B cell (primary cell): ENCODE results near the gene SLC25A52. TPM values are rescaled to one million over a fixed set of nuclear protein-coding genes. Genes with fewer than 3 reads are reported as not detected.

ENCODE experiments used
- ATAC-seq: fragments of 200-7000 bp; cut with Tn5 transposase; one replicate; pipeline ENCODE4 v1.10.0; 2021; ENCODE audit warnings: low read depth, mild to moderate bottlenecking, moderate number of reproducible peaks, moderate library complexity
- CTCF ChIA-PET: fragments of 350-600 bp; sonication (Branson Sonifier 250); formaldehyde crosslinking; loops from one replicate; lab custom pipeline; 2021; ENCODE audit warnings: antibody characterized with exemption, inconsistent platforms; lab: Charles Lee
- POLR2A ChIA-PET: fragments of 350-600 bp; sonication (Branson Sonifier 250); formaldehyde crosslinking; loops from one replicate; lab custom pipeline; 2021; ENCODE audit warnings: antibody characterized with exemption; lab: Charles Lee
- DNase-seq: peaks from one replicate; pipeline ENCODE4 v3.0.0; 2013
- H2AFZ ChIP-seq: 2 replicates; pipeline ENCODE4 v1.6.1; 2012; ENCODE audit warnings: mild to moderate bottlenecking, low read depth, low read length; ENCODE audit not compliant: insufficient read depth, poor library complexity, severe bottlenecking
- H3K27ac ChIP-seq, 2 donors: 1 replicate in 1 of 2; 2 replicates in 1 of 2; pipeline ENCODE4 v1.5.1; 2012 to 2013; ENCODE audit warnings: low read length in 2 of 2, mild to moderate bottlenecking in 2 of 2, moderate library complexity in 1 of 2
- H3K27me3 ChIP-seq, 4 experiments: fragments of 200-600 bp in 1 of 4; sonication (generic) in 1 of 4; replicated peaks in 1 of 4; 1 replicate in 2 of 4; 2 replicates in 2 of 4; pipeline versions ENCODE4 v1.6.1 to v1.7.0; 2013 to 2016; ENCODE audit warnings: low read length in 3 of 4, mild to moderate bottlenecking in 2 of 4, mixed read lengths in 1 of 4, moderate library complexity in 1 of 4; ENCODE audit not compliant: insufficient read depth in 4 of 4, control insufficient read depth in 3 of 4; ENCODE audit errors: control extremely low read depth in 1 of 4
- H3K36me3 ChIP-seq, 2 experiments: replicated peaks in 1 of 2; 1 replicate in 1 of 2; 2 replicates in 1 of 2; pipeline versions ENCODE4 v1.6.1 to v1.7.1; 2013; ENCODE audit warnings: low read length in 1 of 2; ENCODE audit not compliant: insufficient read depth in 2 of 2, control insufficient read depth in 1 of 2; ENCODE audit errors: control extremely low read depth in 1 of 2, extremely low read depth in 1 of 2
- H3K4me1 ChIP-seq, 2 donors: fragments of 200-600 bp in 1 of 2; sonication (generic) in 1 of 2; 1 replicate in 1 of 2; 2 replicates in 1 of 2; pipeline versions ENCODE4 v1.5.1 to v1.6.1; 2013 to 2017; ENCODE audit warnings: low read length in 2 of 2; ENCODE audit not compliant: control insufficient read depth in 2 of 2, insufficient read depth in 2 of 2
- H3K4me2 ChIP-seq: replicated peaks from 2 replicates; pipeline ENCODE3; 2012; ENCODE audit warnings: mild to moderate bottlenecking, low read depth, low read length; ENCODE audit not compliant: poor library complexity, severe bottlenecking
- H3K4me3 ChIP-seq, 5 experiments: fragments of 200-600 bp in 1 of 5; sonication (generic) in 1 of 5; 1 replicate in 3 of 5; 2 replicates in 2 of 5; pipeline versions ENCODE4 v1.5.1 to v1.7.0; 2011 to 2016; ENCODE audit warnings: low read length in 4 of 5, mild to moderate bottlenecking in 4 of 5, low read depth in 2 of 5, control low read depth in 1 of 5, moderate library complexity in 1 of 5; ENCODE audit not compliant: insufficient read depth in 1 of 5; ENCODE audit errors: control extremely low read depth in 1 of 5, extremely low read depth in 1 of 5
- H3K79me2 ChIP-seq: fragments of 200-600 bp; sonication (generic); one replicate; pipeline ENCODE4 v1.6.0; 2016; ENCODE audit warnings: low read length; ENCODE audit not compliant: control insufficient read depth, insufficient read depth
- H3K9ac ChIP-seq: fragments of 200-600 bp; sonication (generic); 2 replicates; pipeline ENCODE4 v1.6.1; 2017; ENCODE audit warnings: mild to moderate bottlenecking, low read length, moderate library complexity
- H3K9me3 ChIP-seq, 3 donors: one replicate each; pipeline versions ENCODE4 v1.6.1 to v1.7.1; 2013; ENCODE audit warnings: low read length in 2 of 3; ENCODE audit not compliant: control insufficient read depth in 2 of 3, insufficient read depth in 1 of 3; ENCODE audit errors: control extremely low read depth in 1 of 3
- H4K20me1 ChIP-seq: 2 replicates; pipeline ENCODE4 v1.6.0; 2012; ENCODE audit warnings: mild to moderate bottlenecking, low read length; ENCODE audit not compliant: insufficient read depth, control insufficient read depth, poor library complexity, severe bottlenecking
- H3K27ac Mint-ChIP-seq: one replicate; pipeline ENCODE4 v1.8.0; 2021; ENCODE audit warnings: mixed read lengths
- H3K27me3 Mint-ChIP-seq: one replicate; pipeline ENCODE4 v1.8.0; 2021; ENCODE audit warnings: mixed read lengths
- H3K4me1 Mint-ChIP-seq: one replicate; pipeline ENCODE4 v1.8.0; 2021; ENCODE audit warnings: mixed read lengths
- H3K4me3 Mint-ChIP-seq: one replicate; pipeline ENCODE4 v1.8.0; 2021; ENCODE audit warnings: mixed read lengths
- H3K9me3 Mint-ChIP-seq: one replicate; pipeline ENCODE4 v1.8.0; 2022; ENCODE audit warnings: mixed read lengths; ENCODE audit not compliant: insufficient read depth
- EZH2 ChIP-seq: IDR thresholded peaks from 2 replicates; pipeline ENCODE4 v1.6.1; 2012; ENCODE audit warnings: borderline replicate concordance, low read depth, mild to moderate bottlenecking, moderate library complexity, low read length; ENCODE audit not compliant: insufficient read depth, poor library complexity, severe bottlenecking
- WGBS: methylation state at CpG from one replicate; pipeline ENCODE4 v1.1.5; 2013; ENCODE audit warnings: missing lambda C conversion rate; ENCODE audit not compliant: insufficient coverage; 5-methylcytosine and 5-hydroxymethylcytosine counted together
- intact Hi-C: fragments of 100-400 bp; cut with micrococcal nuclease; formaldehyde crosslinking; loops from one replicate; pipeline ENCODE4 v1.10.0; 2022
- polyA plus RNA-seq: library from polyadenylated mRNA; depleted of rRNA; stranded (reverse); fragments of >200 nt; gene quantifications from 2 replicates; pipeline ENCODE4 v1.2.3, GENCODE V29; 2012
- total RNA-seq, 2 donors: library from RNA; stranded (reverse); fragments of 120-200 nt in 1 of 2; gene quantifications; 1 replicate in 1 of 2; 2 replicates in 1 of 2; pipeline versions ENCODE4 v1.2.3 to v1.2.4, GENCODE V29; 2013 to 2022
- TF ChIP-seq, protein P1 (sequence below): fragments of 200-600 bp; IDR thresholded peaks from one replicate; pipeline ENCODE4 v1.8.0; 2022; ENCODE audit warnings: antibody characterized with exemption, mild to moderate bottlenecking

Gene SLC25A52
- total and polyA plus RNA-seq, 2 donors (not counting 1 experiment from before 2014, with no cell fraction given): 0.07 TPM; not detected in 1

DNA sequence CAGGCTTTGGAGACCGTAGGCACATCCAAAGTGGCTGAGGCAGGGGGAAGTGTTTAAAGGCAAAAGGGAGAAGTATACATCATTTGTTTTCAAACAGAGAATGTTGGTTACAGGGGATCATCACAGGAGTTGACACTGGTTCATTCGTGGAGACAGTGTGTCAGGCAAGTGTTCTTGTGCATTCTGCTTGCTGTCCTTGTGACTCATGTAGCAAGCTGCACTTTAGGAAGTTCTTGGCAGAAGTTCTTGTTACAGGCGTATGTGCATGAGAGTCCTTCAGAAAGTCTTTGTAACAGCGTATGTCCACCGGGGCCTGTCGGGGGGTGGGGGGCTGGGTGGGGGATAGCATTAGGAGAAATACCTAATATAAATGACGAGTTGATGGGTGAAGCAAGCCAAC lies 39.8 kb downstream of the SLC25A52 start:
- Histone ChIP-seq H3K9me3 (peaks cover 0 to 5% (median 0%) of the 10 kb centered on the region in 3 donors), H3K4me2 (no peak overlapping the region), H3K79me2 (no peaks in the 10 kb centered on the region), H3K4me3 (no peak overlapping the region), H2AFZ (no peak overlapping the region), H3K27ac (no peak overlapping the region), H3K4me1 (peaks cover 0 to 5% of the 10 kb centered on the region in 2 donors), H3K36me3 (no peaks in the 10 kb centered on the region), H3K9ac (no peak overlapping the region), H4K20me1 (no peaks in the 10 kb centered on the region), H3K27me3 (peaks cover 0 to 11% (median 9%) of the 10 kb centered on the region in 4 experiments)
- no peak overlapping the region for H3K27ac Mint-ChIP-seq
- peaks cover 2% of the 10 kb centered on the region for H3K4me1 Mint-ChIP-seq
- intact Hi-C loops: no loop called here
- ChIA-PET CTCF (interaction anchor here (1.0 to 3.6 kb wide), 2 partner anchors 165 to 257 kb away, joined by 3 to 12 read pairs; no protein-coding TSS in a partner anchor), POLR2A (no interaction called here)
- no peak overlapping the region for H3K4me3 Mint-ChIP-seq
- H3K9me3 Mint-ChIP-seq: peaks cover 3% of the 10 kb centered on the region
- no peak for ATAC-seq
- WGBS: 92% methylated on average over 3 of the region's 7 CpGs
- TF ChIP-seq EZH2: no peak
- TF ChIP-seq, protein P1, sequence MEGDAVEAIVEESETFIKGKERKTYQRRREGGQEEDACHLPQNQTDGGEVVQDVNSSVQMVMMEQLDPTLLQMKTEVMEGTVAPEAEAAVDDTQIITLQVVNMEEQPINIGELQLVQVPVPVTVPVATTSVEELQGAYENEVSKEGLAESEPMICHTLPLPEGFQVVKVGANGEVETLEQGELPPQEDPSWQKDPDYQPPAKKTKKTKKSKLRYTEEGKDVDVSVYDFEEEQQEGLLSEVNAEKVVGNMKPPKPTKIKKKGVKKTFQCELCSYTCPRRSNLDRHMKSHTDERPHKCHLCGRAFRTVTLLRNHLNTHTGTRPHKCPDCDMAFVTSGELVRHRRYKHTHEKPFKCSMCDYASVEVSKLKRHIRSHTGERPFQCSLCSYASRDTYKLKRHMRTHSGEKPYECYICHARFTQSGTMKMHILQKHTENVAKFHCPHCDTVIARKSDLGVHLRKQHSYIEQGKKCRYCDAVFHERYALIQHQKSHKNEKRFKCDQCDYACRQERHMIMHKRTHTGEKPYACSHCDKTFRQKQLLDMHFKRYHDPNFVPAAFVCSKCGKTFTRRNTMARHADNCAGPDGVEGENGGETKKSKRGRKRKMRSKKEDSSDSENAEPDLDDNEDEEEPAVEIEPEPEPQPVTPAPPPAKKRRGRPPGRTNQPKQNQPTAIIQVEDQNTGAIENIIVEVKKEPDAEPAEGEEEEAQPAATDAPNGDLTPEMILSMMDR: no peak
- DNase-seq: no peak
- peaks cover 22% of the 10 kb centered on the region for H3K27me3 Mint-ChIP-seq

DNA sequence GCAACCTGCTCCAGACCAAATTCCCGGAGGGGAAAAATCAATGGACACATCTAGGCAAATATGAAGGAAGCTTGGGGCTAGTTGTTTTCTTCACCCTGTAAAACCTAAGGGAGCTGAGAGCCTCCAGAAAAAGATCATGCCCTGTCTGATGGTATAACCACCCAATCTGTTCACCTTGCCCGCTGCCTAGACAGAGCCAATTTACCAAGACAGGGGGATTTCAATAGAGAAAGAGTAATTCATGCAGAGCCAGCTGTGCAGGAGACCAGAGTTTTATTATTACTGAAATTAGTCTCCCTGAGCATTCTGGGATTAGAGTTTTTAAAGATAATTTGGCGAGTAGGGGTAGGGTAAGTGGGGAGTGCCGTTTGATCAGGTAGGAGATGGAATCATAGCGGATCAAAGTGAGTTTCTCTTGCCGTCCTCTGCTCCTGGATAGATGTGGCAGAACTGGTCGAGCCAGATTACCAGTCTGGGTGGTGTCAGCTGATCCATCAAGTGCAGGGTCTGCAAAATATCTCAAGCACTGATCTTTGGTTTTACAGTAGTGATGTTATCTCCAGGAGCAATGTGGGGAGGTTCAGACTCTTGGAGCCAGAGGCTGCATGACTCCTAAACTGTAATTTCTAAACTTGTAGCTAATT lies 41.2 kb downstream of the SLC25A52 start:
- Mint-ChIP-seq H3K9me3 (peaks cover 3% of the 10 kb centered on the region), H3K27me3 (peaks cover 17% of the 10 kb centered on the region), H3K4me3 (no peak overlapping the region), H3K4me1 (peaks cover 2% of the 10 kb centered on the region), H3K27ac (no peak overlapping the region)
- intact Hi-C loops: no loop called here
- Histone ChIP-seq H3K27ac (no peak overlapping the region), H3K4me2 (no peak overlapping the region), H3K27me3 (peaks cover 0 to 11% (median 6%) of the 10 kb centered on the region in 4 experiments), H3K9ac (no peak overlapping the region), H3K79me2 (no peaks in the 10 kb centered on the region), H4K20me1 (no peaks in the 10 kb centered on the region), H3K36me3 (no peaks in the 10 kb centered on the region), H2AFZ (no peak overlapping the region), H3K4me1 (peaks cover 0 to 5% of the 10 kb centered on the region in 2 donors), H3K9me3 (peaks cover 0 to 5% (median 0%) of the 10 kb centered on the region in 3 donors), H3K4me3 (no peak overlapping the region)
- WGBS: 86% methylated on average over 5 of the region's 7 CpGs
- ATAC-seq (no peak), DNase-seq (no peak)
- ChIA-PET POLR2A (no interaction called here), CTCF (interaction anchor here (0.7 to 3.6 kb wide), 4 partner anchors 162 to 258 kb away, joined by 3 to 12 read pairs (median 3); no protein-coding TSS in a partner anchor)
- TF ChIP-seq, protein P1: no peak
